ENCODE data around the gene PRICKLE3.

PRICKLE3 gene, protein sequence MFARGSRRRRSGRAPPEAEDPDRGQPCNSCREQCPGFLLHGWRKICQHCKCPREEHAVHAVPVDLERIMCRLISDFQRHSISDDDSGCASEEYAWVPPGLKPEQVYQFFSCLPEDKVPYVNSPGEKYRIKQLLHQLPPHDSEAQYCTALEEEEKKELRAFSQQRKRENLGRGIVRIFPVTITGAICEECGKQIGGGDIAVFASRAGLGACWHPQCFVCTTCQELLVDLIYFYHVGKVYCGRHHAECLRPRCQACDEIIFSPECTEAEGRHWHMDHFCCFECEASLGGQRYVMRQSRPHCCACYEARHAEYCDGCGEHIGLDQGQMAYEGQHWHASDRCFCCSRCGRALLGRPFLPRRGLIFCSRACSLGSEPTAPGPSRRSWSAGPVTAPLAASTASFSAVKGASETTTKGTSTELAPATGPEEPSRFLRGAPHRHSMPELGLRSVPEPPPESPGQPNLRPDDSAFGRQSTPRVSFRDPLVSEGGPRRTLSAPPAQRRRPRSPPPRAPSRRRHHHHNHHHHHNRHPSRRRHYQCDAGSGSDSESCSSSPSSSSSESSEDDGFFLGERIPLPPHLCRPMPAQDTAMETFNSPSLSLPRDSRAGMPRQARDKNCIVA

DNA sequence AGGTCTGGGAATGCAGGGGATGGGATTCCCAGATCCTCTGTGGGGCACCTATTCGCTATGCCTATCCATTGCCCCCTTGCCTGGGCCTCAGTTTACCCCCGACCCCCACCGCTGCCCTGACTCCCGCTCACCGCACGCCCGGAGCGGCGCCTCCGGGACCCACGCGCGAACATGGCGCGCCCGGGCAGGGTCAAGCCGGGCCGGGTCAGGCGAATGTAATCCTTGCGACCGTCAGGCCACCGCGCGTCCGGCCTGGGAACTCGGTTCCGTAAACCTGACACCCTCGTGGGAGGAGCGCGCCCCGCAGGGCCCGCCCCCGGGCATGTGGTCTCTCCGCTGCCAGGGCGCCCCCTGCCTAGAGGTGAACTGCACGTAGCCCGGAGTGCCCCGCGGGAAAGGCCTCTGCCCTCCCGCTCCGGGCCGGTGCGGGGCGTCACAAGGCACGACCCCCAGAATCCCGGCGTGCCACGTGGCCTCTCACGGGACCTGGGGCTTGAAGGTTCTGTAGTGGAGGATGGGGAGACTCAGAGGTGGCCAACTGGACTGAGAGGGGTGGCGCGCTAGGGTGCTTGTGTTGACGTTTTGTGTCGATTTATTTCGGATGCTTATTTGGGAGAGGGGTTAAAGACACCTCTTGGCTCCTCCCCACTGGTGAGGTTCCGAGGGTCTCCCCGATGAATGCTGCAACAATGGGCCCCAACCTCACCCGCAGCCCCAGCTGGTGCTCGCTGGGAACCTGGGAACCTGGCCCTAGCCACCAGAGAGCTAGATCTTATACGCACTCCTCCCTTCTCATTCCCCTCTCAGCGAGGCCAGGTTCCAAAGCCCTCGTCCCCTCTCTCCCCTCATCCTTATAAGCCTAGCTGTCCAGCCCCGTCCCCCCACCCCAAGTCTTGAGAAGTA is at the start of gene PRICKLE3:
Gene PRICKLE3, minus strand, starts transcription at position 249 of the 903 bp plus-strand sequence. Its CDS starts 76 bp downstream, at position 173.
- DNase-seq (ENCODE audit: insufficient read length, low spot score), result peak; percentile 45
- FAIRE-seq, result no peak

DNA sequence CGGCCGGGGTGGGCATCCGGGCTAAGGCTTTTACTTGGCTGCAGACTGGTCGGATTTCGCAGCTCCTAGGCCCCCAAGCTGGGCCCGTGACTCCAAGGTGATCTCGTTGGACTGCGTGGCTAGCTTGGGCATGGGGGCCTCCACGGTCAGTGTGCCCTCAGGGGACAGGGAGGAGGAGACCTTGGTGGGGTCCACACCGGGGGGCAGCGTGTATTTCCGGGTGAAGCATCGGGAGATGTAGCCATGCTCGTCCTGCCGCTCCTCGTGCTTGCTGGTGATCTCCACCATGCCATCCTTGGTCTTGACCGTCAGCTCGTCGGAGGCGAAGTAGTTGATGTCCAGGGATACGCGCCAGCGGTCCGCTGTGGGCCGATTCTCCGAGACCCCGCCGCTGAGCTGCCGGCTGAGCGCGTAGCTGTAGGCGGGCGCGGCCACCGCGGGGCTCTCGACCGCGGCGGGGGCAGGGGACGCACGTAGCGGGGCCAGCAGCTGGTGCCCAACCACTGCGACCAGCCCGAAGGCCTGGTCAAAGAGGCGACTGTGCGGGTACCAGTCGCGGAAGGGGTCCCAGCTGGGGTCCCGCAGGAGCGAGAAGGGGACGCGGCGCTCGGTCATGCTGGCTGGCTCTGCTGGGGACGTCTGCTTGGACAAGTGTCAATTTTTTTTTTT is 47.8 kb upstream of the PRICKLE3 start:
- FAIRE-seq, result no peak

DNA sequence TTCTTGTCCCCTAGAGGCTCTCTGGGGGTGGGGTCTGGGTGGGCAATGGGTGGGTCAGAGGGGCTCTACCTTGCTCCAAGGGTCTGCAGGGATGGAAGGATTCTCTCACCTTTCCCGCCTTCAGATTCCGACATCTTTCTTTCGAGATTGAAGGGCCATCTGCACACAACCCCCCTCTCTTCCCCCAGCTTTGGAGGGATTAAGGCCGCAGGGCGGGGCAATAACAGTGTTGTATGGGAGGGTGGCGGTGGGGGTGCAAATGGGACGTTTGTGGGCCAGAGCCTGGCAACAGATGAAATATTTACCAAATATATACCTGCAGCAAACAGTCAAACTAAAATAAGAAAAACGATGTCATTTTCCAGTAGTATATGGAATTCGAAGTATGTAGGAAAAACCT is 47.0 kb upstream of the PRICKLE3 start, which contains the start of gene CACNA1F:
Gene CACNA1F, minus strand, starts transcription at position 165 of the 400 bp plus-strand sequence. Its CDS starts 31 bp downstream, at position 134.
- FAIRE-seq, result no peak
- no peak for DNase-seq (ENCODE audit: insufficient read length, low spot score)

More for the DNA sequence above, 47.8 kb upstream of the PRICKLE3 start:
- DNase-seq (ENCODE audit: insufficient read length, low spot score), result no peak

DNA sequence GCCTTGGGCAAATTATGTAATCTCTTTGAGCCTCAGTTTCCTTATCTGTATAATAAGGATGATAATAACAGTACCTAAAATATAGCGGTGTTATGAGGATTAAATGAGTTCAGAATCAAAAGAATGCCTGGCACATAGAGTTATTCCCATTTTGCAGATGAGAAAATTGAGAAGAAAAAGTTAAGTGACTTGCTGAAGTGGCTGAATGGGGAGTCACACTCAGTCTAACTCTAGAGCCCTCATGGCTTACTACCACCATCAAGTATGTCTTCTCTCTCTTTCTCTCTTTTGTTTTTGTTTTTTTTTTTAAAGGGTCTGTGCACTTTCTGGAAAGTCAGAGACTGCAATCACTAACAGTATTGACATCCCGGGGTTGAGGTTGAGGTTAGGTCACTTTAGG is 46.4 kb upstream of the PRICKLE3 start:
- DNase-seq (ENCODE audit: insufficient read length, low spot score) (no peak), FAIRE-seq (no peak)

DNA sequence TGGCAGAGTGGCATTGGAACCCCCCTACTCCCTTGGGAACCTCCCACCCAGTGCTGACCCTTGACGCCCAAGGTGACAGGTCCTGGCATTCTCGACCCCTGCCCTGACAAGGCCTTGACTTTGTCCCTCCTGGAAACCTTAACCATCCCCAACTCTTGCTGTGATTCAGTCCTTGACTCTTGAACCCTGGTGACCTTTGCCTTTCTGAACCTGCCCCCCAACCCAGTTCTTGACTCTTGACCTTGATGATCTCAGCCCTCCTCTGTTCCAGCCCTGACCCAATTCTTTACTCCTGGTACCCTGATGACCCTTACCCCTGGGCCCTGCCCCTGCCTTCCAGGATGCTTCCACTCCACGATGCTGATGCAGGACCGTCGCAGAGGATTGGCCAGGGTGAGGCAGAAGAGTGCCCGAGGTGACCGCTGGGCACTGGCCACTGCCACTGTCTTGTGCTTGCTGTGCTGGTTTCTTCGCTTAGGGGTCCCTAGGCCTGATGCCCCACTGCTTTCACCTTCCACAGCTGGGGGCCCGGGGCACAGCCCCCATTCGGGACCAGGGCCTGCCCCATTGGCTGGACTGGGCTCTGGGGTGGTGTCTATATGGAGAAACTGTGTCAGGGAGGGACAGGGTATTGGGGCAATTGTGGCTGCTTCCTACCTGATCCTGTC is 45.3 kb upstream of the PRICKLE3 start:
- DNase-seq (ENCODE audit: insufficient read length, low spot score), result no peak
- FAIRE-seq, result no peak

DNA sequence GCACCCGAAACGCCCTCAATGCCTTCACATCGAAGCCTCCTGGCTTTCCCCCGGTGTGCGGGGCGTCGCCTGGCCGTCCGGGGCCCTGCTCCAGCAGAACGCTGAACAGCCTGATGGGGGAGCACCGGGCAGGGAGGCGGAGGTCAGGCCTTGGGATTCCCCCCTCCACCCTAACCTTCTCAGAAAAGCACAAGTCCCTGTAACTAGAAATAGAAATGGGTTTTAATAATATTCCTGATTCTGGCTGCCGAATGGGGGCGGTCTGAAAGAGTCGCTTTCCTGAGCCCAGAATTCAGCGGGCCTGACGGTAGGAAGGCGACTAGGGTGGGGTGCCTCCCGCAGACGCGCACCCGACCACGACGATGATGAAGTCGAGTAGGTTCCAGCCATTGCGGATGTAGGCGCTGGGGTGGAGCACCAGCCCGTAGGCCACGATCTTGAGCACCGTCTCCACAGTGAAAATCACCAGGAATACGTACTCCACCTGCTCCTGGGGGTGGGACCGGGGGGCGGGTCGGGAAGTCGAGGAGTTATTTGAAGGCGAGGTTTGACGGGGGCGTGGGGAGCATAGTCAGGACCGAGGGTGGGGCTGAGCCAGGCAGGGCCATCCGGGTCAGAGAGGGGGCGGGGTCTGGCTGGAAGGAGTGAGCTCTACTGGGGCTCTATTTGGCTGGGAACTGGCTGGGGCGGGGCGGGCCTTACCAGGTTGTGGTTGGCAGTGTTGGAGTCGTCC is 44.5 kb upstream of the PRICKLE3 start:
- DNase-seq (ENCODE audit: insufficient read length, low spot score) (no peak), FAIRE-seq (no peak)

DNA sequence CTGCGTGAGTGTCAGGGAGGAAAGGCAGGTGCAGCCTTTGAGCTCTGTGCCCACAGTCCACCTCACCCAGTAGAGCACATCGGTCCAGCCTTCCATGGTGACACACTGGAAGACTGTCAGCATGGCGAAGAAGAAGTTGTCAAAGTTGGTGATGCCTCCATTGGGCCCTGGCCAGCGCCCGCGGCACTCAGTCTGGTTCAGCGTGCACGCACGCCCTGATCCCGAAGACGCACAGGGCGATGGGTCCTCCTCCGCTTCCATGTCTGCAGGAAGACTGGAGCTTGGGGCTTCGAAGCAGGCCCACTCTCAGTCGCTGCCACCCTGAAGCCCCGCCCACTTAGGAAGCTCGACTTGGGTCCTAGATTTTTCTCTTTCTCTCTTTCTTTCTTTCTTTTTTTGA is 42.0 kb upstream of the PRICKLE3 start:
- FAIRE-seq, result no peak

DNA sequence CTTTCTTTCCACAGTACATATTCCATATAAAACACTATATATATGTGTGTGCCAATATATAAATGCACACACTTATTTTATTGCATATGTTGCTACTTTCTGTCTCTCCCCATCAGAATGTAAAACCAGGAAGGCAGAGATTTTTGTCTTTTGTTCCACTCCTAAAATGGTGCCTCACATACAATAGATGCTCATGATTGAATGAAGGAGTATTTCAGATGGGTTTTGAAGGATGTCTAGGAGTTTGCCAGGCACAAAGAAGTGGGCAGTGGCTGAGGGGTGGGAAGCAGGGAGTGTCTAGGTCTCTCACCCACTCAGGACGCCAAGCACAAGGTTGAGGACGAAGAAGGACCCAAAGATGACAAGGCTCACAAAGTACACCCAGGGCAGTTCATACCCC is 41.6 kb upstream of the PRICKLE3 start:
- DNase-seq (ENCODE audit: insufficient read length, low spot score) (no peak), FAIRE-seq (no peak)

More for the DNA sequence above, 42.0 kb upstream of the PRICKLE3 start:
- no peak for DNase-seq (ENCODE audit: insufficient read length, low spot score)

DNA sequence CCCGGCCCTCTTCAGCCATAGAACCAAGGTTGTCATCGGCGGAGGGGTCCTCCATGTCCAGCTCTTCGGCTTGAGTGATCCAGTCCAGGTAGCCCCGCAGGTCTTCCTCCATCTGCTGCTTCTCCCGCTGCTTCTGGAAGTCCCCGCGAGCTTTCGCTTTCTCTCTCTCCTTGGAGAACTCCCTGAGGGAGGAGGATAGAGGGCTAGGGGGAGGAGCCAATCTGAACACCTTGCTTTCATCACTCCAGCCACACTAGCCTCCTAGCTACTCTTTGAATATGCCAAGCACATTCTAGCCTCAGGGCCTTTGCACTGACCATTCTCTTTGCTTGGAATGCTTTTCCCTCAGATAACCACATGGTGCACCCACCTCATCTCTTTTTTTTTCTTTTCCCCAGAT is 40.8 kb upstream of the PRICKLE3 start:
- FAIRE-seq (no peak), DNase-seq (ENCODE audit: insufficient read length, low spot score) (no peak)

DNA sequence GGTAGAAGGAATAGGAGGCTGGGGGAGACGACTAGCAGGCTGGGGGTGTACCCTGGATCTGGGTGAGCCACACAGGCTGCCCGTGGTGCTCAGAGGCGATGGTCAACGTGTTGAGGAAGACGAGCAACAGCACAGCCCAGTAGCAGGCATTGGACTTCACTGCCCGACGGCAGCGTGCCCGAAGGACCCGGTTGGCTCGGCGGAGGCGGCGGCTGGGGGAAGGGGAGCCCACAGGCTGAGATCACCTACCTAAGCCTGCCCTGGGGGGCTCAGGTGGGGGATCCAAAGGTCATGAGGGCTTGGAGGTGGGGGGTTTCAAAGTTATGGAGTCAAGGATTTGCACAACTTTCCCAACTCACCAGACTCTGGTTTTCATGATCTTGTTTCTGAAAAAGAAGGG is 39.7 kb upstream of the PRICKLE3 start:
- DNase-seq (ENCODE audit: insufficient read length, low spot score), result no peak
- no peak for FAIRE-seq

DNA sequence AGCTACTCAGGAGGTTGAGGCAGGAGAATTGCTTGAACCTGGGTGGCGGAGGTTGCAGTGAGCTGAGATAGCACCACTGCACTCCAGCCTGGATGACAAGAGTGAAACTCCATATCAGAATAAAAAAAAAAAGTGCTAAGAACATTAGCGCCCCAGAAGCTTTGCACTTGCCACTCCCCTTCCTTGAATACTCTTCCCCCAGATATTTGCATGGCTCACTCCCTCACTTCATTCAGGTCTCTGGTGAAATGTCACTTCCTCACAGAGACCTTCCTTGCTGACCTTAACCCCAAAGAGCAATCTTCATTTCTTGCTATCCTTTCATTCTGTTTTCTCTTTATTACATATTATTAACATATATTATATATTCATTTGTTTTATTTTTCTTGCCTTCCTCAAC is 35.7 kb upstream of the PRICKLE3 start:
- DNase-seq (ENCODE audit: insufficient read length, low spot score) (no peak), FAIRE-seq (no peak)

DNA sequence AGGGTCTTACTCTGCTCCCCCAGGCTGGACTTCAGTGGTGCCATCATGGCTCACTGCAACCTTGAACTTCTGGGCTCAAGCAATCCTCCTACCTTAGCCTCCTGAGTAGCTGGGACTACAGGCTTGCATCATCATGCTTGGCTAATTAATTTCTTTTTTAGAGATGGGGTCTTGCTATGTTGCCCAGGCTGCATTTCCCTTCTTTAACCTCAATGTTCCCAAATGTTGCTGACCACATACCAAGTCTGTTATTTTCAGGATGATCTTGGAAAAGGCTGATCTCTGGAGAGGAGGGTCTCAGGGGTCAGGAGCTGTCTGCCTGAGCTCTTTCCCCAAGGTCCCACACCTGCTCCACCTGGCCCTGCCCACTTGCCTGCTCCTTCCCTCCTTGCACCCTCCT is 33.9 kb upstream of the PRICKLE3 start:
- FAIRE-seq (no peak), DNase-seq (ENCODE audit: insufficient read length, low spot score) (no peak)

DNA sequence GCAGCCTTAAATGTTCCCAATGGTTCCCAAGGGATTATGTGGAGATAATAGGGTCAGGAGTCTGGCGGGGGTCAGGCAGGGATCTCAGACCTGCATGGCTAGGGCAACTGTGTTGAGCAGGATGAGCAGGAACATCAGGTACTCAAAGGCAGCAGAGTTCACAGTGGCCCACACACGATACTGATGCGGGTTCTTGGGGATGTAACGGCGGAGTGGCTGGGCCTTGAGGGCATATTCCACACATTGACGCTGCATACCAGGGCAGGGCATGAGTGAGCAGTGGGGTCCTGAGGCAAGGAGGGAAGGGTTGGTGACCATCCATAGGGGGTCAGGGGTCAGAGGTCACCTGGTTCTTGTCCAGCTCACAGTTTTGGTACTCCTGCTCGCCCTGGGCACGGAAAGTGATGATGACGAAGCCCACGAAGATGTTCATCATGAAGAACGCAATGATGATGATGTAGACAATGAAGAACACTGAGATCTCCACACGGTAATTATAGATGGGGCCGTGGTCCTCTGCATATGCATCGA is 28.9 kb upstream of the PRICKLE3 start:
- FAIRE-seq (no peak), DNase-seq (ENCODE audit: insufficient read length, low spot score) (no peak)

DNA sequence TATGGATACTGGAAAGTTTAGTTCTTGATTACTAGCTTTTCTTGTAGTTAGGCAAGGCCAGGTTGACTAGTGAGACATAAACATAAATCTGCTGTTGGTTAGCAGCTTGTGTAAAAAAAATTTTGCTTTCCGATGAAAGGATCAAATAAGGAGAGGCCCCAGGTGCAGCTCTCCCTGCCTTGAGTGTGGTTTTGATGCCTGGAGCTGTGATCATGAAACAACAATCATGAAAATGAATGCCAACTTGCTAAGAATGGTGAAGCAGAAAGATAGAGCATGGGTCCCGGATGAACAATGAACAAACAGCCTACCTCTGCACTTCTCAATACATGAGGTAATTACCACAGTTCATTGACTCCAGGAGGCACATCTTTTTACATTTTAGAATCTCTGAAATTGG is 28.2 kb upstream of the PRICKLE3 start:
- no peak for FAIRE-seq
- no peak for DNase-seq (ENCODE audit: insufficient read length, low spot score)

DNA sequence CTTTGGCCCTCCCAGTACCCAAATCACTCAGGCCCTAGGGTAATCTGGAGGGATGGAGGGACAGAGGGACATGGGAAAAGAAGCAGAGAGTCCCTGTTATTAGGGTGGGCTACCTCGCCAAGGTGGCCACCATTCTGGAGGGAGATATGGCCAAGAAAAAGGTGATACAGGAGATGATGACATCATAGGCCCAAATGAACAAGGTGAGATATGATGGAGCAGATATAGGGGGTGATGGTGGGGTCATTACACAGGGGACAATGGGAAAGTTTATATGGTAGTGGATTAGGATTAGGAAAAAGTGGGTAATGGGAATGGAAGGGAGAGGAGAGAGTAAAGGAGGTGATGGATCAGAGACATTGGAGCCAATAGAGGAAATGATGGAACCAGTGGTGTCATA is 26.7 kb upstream of the PRICKLE3 start:
- DNase-seq (ENCODE audit: insufficient read length, low spot score) (no peak), FAIRE-seq (no peak)

DNA sequence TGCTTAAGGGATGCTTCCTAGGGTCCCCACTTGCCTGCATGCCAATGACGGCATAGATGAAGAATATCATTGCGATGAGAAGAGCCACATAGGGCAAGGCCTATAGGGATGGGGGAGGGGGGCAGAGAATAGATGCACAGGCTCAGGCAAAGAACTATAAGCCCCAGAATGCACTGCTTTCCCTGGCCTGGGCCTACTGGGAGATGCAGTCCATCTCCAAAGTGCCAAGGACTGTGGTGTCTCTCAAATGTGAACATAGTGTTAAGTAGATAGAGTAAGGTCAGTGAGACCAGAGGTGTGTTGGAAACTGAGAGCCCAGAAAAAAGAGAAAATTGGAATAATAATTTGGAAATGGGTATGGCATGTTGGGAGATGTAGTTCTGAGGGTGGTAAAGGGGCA is 26.0 kb upstream of the PRICKLE3 start:
- DNase-seq (ENCODE audit: insufficient read length, low spot score) (no peak), FAIRE-seq (no peak)

DNA sequence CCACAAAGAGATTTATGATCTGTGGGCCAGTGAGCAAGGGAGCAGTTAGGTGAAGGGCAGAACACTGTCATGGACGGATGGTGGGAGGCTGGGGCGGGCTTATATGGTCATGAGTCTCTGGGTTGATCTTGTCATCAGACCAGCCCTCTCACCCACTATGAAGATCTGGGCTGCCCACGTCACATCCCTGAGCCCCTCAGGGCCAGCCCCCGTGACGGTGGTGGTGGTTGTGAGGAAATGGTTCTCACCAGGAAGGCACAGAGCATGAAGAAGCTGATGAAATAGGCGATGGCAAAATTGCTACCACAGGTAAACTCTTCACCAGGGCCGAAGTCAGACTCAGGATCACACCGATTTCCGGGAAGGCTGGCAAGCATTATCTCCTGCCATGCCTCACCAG is 24.9 kb upstream of the PRICKLE3 start:
- no peak for DNase-seq (ENCODE audit: insufficient read length, low spot score)
- FAIRE-seq, result no peak

DNA sequence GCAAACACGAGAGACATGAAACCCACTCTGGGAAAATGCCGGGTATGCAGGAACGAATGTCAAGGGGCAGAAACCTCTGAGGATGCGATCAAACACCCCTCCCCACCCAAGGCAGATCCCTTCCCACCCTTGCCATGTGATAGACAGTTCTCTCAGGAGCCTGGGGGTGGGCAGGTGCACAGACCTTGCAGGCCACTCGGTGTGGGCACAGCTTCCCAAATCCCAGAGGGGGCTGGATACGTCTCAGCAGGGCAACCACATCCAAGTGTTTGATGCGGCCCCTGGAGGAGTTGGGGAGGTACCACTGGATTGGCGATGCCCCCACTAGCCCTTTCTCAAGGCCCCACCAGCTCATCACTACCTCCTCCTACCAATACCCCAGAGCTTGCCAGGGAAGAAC is 24.2 kb upstream of the PRICKLE3 start:
- FAIRE-seq (no peak), DNase-seq (ENCODE audit: insufficient read length, low spot score) (no peak)
